ENCODE measurements around the gene NR0B1.

The NR0B1 gene

GRCh38 chrX:30262763-30263162 lies 46.4 kb downstream of the NR0B1 start:
- no peak for DNase-seq

DNA sequence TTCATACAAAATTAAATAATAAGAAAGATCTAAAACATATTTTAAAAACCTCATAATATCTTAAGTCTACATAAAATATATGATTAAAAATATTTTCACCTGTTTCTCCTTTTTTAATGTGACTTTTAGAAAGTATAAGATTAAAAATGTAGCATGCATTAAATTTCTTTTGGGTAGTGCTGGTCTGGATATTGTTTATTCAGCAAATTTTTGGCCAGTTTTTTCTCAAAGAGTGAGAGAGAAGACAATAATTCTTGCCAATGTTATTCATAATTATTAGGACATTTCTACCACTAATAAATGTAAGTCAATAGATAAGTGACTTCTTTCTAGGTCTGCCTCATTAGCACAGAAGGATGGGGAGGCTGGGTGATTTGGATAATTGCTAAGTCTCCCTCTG lies 48.2 kb downstream of the NR0B1 start:
- DNase-seq: no peak

- no peak for DNase-seq
These were observed 49.3 kb downstream of the NR0B1 start for GRCh38 chrX:30259927-30260326.
